Effector memory CD8-positive, alpha-beta T cell (primary cell): ENCODE results near the gene LBH.
A peak's percentile ranks its signal among the peaks of the same experiment; 100 is the strongest.
"Not testable (repeated sequence)": the region's sequence is repeated elsewhere in the genome, so short reads cannot be mapped to it uniquely, and the experiment has no call there.

Experiments
- ATAC-seq: fragments of 150-1000 bp; cut with Tn5 transposase; replicated peaks from 2 replicates; pipeline ENCODE4 v1.10.0; 2021; ENCODE audit warnings: mild to moderate bottlenecking, moderate library complexity
- DNase-seq, 3 experiments: peaks; one replicate each; pipeline ENCODE4 v3.0.0; 2021
- H3K27ac Mint-ChIP-seq, 2 donors: one replicate each; pipeline ENCODE4 v1.8.0; 2022; ENCODE audit warnings: mild to moderate bottlenecking in 2 of 2, mixed read lengths in 2 of 2, moderate library complexity in 2 of 2
- H3K27me3 Mint-ChIP-seq, 2 donors: one replicate each; pipeline ENCODE4 v1.8.0; 2022; ENCODE audit warnings: mixed read lengths in 2 of 2
- H3K36me3 Mint-ChIP-seq: one replicate; pipeline ENCODE4 v1.8.0; 2022; ENCODE audit warnings: mild to moderate bottlenecking, moderate library complexity, mixed read lengths; ENCODE audit not compliant: insufficient read depth
- H3K4me1 Mint-ChIP-seq, 2 donors: one replicate each; pipeline ENCODE4 v1.8.0; 2022; ENCODE audit warnings: low read depth in 2 of 2, mixed read lengths in 2 of 2
- H3K4me3 Mint-ChIP-seq, 2 donors: one replicate each; pipeline ENCODE4 v1.8.0; 2022; ENCODE audit warnings: mild to moderate bottlenecking in 2 of 2, mixed read lengths in 2 of 2, moderate library complexity in 2 of 2
- H3K9me3 Mint-ChIP-seq, 2 donors: one replicate each; pipeline ENCODE4 v1.8.0; 2022; ENCODE audit warnings: mixed read lengths in 2 of 2

LBH gene

GRCh38 chr2:30260941-30261340 is 29.6 kb downstream of the LBH start:
- H3K4me3 Mint-ChIP-seq = no peak overlapping the region
- H3K27me3 Mint-ChIP-seq = no peaks in the 10 kb centered on the region
- H3K36me3 Mint-ChIP-seq = peaks cover 46% of the 10 kb centered on the region

GRCh38 chr2:30261695-30262211 is 30.4 kb downstream of the LBH start:
- Mint-ChIP-seq H3K4me3 (peak overlapping the region in 1 of 2 donors; percentile 4), H3K4me1 (peaks cover 41 to 73% of the 10 kb centered on the region in 2 donors), H3K36me3 (peaks cover 38% of the 10 kb centered on the region)

More at GRCh38 chr2:30260941-30261340, 29.6 kb downstream of the LBH start:
- Mint-ChIP-seq H3K4me1 (peaks cover 40 to 72% of the 10 kb centered on the region in 2 donors), H3K27ac (peak overlapping the region; percentile 84 to 96), H3K9me3 (no peaks in the 10 kb centered on the region)
- DNase-seq = no peak
- no peak for ATAC-seq

GRCh38 chr2:30262716-30263309 is 31.5 kb downstream of the LBH start:
- DNase-seq (no peak), ATAC-seq (no peak)
- Mint-ChIP-seq H3K4me3 (no peak overlapping the region), H3K36me3 (peaks cover 28% of the 10 kb centered on the region), H3K9me3 (no peaks in the 10 kb centered on the region), H3K27me3 (no peaks in the 10 kb centered on the region), H3K27ac (peak overlapping the region; percentile 83 to 96), H3K4me1 (peaks cover 46 to 73% of the 10 kb centered on the region in 2 donors)

More at GRCh38 chr2:30261695-30262211, 30.4 kb downstream of the LBH start:
- H3K9me3 Mint-ChIP-seq = no peaks in the 10 kb centered on the region
- no peaks in the 10 kb centered on the region for H3K27me3 Mint-ChIP-seq
- DNase-seq (no peak), ATAC-seq (no peak)
- H3K27ac Mint-ChIP-seq = peak overlapping the region; percentile 83 to 96

GRCh38 chr2:30264274-30264673 is 32.9 kb downstream of the LBH start:
- DNase-seq (no peak), ATAC-seq (no peak)
- Mint-ChIP-seq H3K27me3 (no peaks in the 10 kb centered on the region), H3K4me1 (peaks cover 52 to 79% of the 10 kb centered on the region in 2 donors), H3K4me3 (peak overlapping the region; percentile 75 to 77), H3K9me3 (no peaks in the 10 kb centered on the region), H3K27ac (peak overlapping the region; percentile 49 to 96), H3K36me3 (peaks cover 13% of the 10 kb centered on the region)

- H3K27ac Mint-ChIP-seq = peak overlapping the region; percentile 90 to 96
- DNase-seq (no peak), ATAC-seq (no peak)
- H3K9me3 Mint-ChIP-seq = no peaks in the 10 kb centered on the region
- peaks cover 3% of the 10 kb centered on the region for H3K36me3 Mint-ChIP-seq
- peak overlapping the region; percentile 75 to 77 for H3K4me3 Mint-ChIP-seq
- peaks cover 47 to 69% of the 10 kb centered on the region in 2 donors for H3K4me1 Mint-ChIP-seq
- no peaks in the 10 kb centered on the region for H3K27me3 Mint-ChIP-seq
Observed at GRCh38 chr2:30265052-30266015, 34.0 kb downstream of the LBH start.

GRCh38 chr2:30266051-30266621 is 34.8 kb downstream of the LBH start:
- no peaks in the 10 kb centered on the region for H3K36me3 Mint-ChIP-seq
- DNase-seq = peak; percentile 57 to 61 (median 59)
- H3K4me1 Mint-ChIP-seq = peaks cover 42 to 62% of the 10 kb centered on the region in 2 donors
- H3K4me3 Mint-ChIP-seq = peak overlapping the region; percentile 75 to 77
- no peaks in the 10 kb centered on the region for H3K9me3 Mint-ChIP-seq
- ATAC-seq = peak; percentile 93
- H3K27ac Mint-ChIP-seq = peak overlapping the region; percentile 90 to 96
- H3K27me3 Mint-ChIP-seq = no peaks in the 10 kb centered on the region

- no peaks in the 10 kb centered on the region for H3K27me3 Mint-ChIP-seq
- H3K9me3 Mint-ChIP-seq = no peaks in the 10 kb centered on the region
- no peaks in the 10 kb centered on the region for H3K36me3 Mint-ChIP-seq
- peak overlapping the region; percentile 75 to 77 for H3K4me3 Mint-ChIP-seq
- DNase-seq (no peak), ATAC-seq (peak; percentile 3)
- H3K4me1 Mint-ChIP-seq = peaks cover 45 to 64% of the 10 kb centered on the region in 2 donors
- peak overlapping the region; percentile 90 to 96 for H3K27ac Mint-ChIP-seq
Observed at GRCh38 chr2:30266705-30267104, 35.4 kb downstream of the LBH start.

- DNase-seq = peak in 2 of 3 experiments; percentile 21 to 25
- H3K27me3 Mint-ChIP-seq = no peaks in the 10 kb centered on the region
- ATAC-seq = peak; percentile 6
- peaks cover 44 to 59% of the 10 kb centered on the region in 2 donors for H3K4me1 Mint-ChIP-seq
- peak overlapping the region; percentile 75 to 77 for H3K4me3 Mint-ChIP-seq
- H3K27ac Mint-ChIP-seq = peak overlapping the region; percentile 90 to 96
- no peaks in the 10 kb centered on the region for H3K9me3 Mint-ChIP-seq
- no peaks in the 10 kb centered on the region for H3K36me3 Mint-ChIP-seq
Observed at GRCh38 chr2:30267161-30267975, 36.0 kb downstream of the LBH start.

- peaks cover 40 to 56% of the 10 kb centered on the region in 2 donors for H3K4me1 Mint-ChIP-seq
- peak overlapping the region in 1 of 2 donors; percentile 75 for H3K4me3 Mint-ChIP-seq
- H3K27ac Mint-ChIP-seq = peak overlapping the region; percentile 90 to 96
- no peaks in the 10 kb centered on the region for H3K9me3 Mint-ChIP-seq
- no peak for DNase-seq
- no peaks in the 10 kb centered on the region for H3K27me3 Mint-ChIP-seq
- no peak for ATAC-seq
- H3K36me3 Mint-ChIP-seq = no peaks in the 10 kb centered on the region
Observed at GRCh38 chr2:30268296-30268871, 37.0 kb downstream of the LBH start.

- H3K27me3 Mint-ChIP-seq, H3K4me3 Mint-ChIP-seq, H3K9me3 Mint-ChIP-seq, ATAC-seq, DNase-seq, H3K36me3 Mint-ChIP-seq: not testable (repeated sequence)
- H3K4me1 Mint-ChIP-seq = peaks cover 38 to 53% of the 10 kb centered on the region in 2 donors
- H3K27ac Mint-ChIP-seq = peak overlapping the region; percentile 49 to 96
Observed at GRCh38 chr2:30269114-30269770, 37.9 kb downstream of the LBH start.

- ATAC-seq = no peak
- Mint-ChIP-seq H3K4me3 (no peak overlapping the region), H3K27me3 (no peaks in the 10 kb centered on the region), H3K4me1 (peaks cover 38 to 48% of the 10 kb centered on the region in 2 donors), H3K36me3 (no peaks in the 10 kb centered on the region), H3K9me3 (no peaks in the 10 kb centered on the region), H3K27ac (peak overlapping the region; percentile 49 to 96)
- DNase-seq = no peak
Observed at GRCh38 chr2:30269771-30270145, 38.4 kb downstream of the LBH start.

- peak overlapping the region in 1 of 2 donors; percentile 96 for H3K27ac Mint-ChIP-seq
- no peaks in the 10 kb centered on the region for H3K9me3 Mint-ChIP-seq
Observed at GRCh38 chr2:30270166-30270565, 38.8 kb downstream of the LBH start.

More at GRCh38 chr2:30270166-30270565, 38.8 kb downstream of the LBH start:
- Mint-ChIP-seq H3K4me1 (peaks cover 38 to 44% of the 10 kb centered on the region in 2 donors), H3K4me3 (no peak overlapping the region), H3K27me3 (no peaks in the 10 kb centered on the region), H3K36me3 (no peaks in the 10 kb centered on the region)
- DNase-seq (no peak), ATAC-seq (no peak)
